WTC11 (cell line): ENCODE data around the gene CFAP299. TPM values are rescaled to one million over a fixed set of nuclear protein-coding genes. Genes with fewer than 3 reads are reported as not detected.

Experiments
- ATAC-seq: fragments of 200-7000 bp; cut with Tn5 transposase; 2 replicates; pipeline ENCODE4 v1.10.0; 2021; ENCODE audit warnings: mild to moderate bottlenecking, moderate library complexity
- CTCF ChIA-PET: fragments of 300-600 bp; sonication (Branson Sonifier 250); formaldehyde crosslinking; loops from one replicate; lab custom pipeline; 2021; ENCODE audit warnings: antibody characterized with exemption; lab: Charles Lee
- POLR2A ChIA-PET: fragments of 350-600 bp; sonication (Branson Sonifier 250); formaldehyde crosslinking; loops from one replicate; lab custom pipeline; 2021; ENCODE audit warnings: antibody characterized with exemption; lab: Charles Lee
- DNase-seq: peaks from one replicate; pipeline ENCODE4 v3.0.0; 2021; ENCODE audit warnings: low spot score
- H3K27ac Mint-ChIP-seq: 2 replicates; pipeline ENCODE4 v1.8.0; 2021; ENCODE audit warnings: mixed read lengths
- H3K27me3 Mint-ChIP-seq: 2 replicates; pipeline ENCODE4 v1.8.0; 2021; ENCODE audit warnings: low read depth, mild to moderate bottlenecking, moderate library complexity, mixed read lengths
- H3K36me3 Mint-ChIP-seq: 2 replicates; pipeline ENCODE4 v1.8.0; 2021; ENCODE audit warnings: mixed read lengths
- H3K4me1 Mint-ChIP-seq: 2 replicates; pipeline ENCODE4 v1.8.0; 2022; ENCODE audit warnings: mixed read lengths
- H3K4me3 Mint-ChIP-seq: 2 replicates; pipeline ENCODE4 v1.8.0; 2021; ENCODE audit warnings: mild to moderate bottlenecking, moderate library complexity, mixed read lengths
- H3K9me3 Mint-ChIP-seq: 2 replicates; pipeline ENCODE4 v1.8.0; 2021; ENCODE audit warnings: mixed read lengths
- CREM ChIP-seq: sonication (generic); formaldehyde crosslinking; IDR thresholded peaks from 2 replicates; pipeline ENCODE4 v1.8.1; 2022; ENCODE audit warnings: mild to moderate bottlenecking, missing genetic modification reagents, moderate library complexity
- EMX1 ChIP-seq: fragments of 250-450 bp; sonication (Bioruptor Pico); IDR thresholded peaks from 2 replicates; pipeline ENCODE4 v1.8.0; 2021; ENCODE audit warnings: mild to moderate bottlenecking
- ETV6 ChIP-seq: sonication (generic); formaldehyde crosslinking; IDR thresholded peaks from 2 replicates; pipeline ENCODE4 v1.8.1; 2022; ENCODE audit warnings: mild to moderate bottlenecking, missing genetic modification reagents
- FOXK1 ChIP-seq: sonication (generic); formaldehyde crosslinking; IDR thresholded peaks from 2 replicates; pipeline ENCODE4 v1.8.0; 2022; ENCODE audit warnings: mild to moderate bottlenecking, moderate library complexity, missing genetic modification reagents
- GRHL2 ChIP-seq: fragments of 250-450 bp; sonication (Bioruptor Pico); IDR thresholded peaks from 2 replicates; pipeline ENCODE4 v1.8.0; 2022; ENCODE audit warnings: mild to moderate bottlenecking, moderate library complexity; ENCODE audit not compliant: insufficient replicate concordance, severe bottlenecking
- IRF2 ChIP-seq: sonication (generic); formaldehyde crosslinking; IDR thresholded peaks from 2 replicates; pipeline ENCODE4 v1.8.0; 2022; ENCODE audit warnings: low read depth, missing genetic modification reagents, borderline replicate concordance
- NR2C2 ChIP-seq: sonication (generic); formaldehyde crosslinking; IDR thresholded peaks from 2 replicates; pipeline ENCODE4 v1.8.0; 2022; ENCODE audit warnings: mild to moderate bottlenecking, missing genetic modification reagents
- SOX15 ChIP-seq: fragments of 250-450 bp; sonication (Bioruptor Pico); IDR thresholded peaks from 2 replicates; pipeline ENCODE4 v1.9.0; 2021; ENCODE audit warnings: mild to moderate bottlenecking
- SP1 ChIP-seq: sonication (generic); formaldehyde crosslinking; conservative IDR thresholded peaks from 2 replicates; pipeline ENCODE4 v1.8.1; 2022; ENCODE audit warnings: missing genetic modification reagents
- ZNF219 ChIP-seq: sonication (generic); formaldehyde crosslinking; IDR thresholded peaks from 2 replicates; pipeline ENCODE4 v1.8.0; 2023; ENCODE audit warnings: missing genetic modification reagents, mild to moderate bottlenecking, borderline replicate concordance
- ZNF263 ChIP-seq: sonication (generic); formaldehyde crosslinking; IDR thresholded peaks from 2 replicates; pipeline ENCODE4 v1.8.1; 2022; ENCODE audit warnings: low read depth, mild to moderate bottlenecking, moderate library complexity, missing genetic modification reagents
- ZNF416 ChIP-seq: fragments of 250-450 bp; sonication (Bioruptor Pico); IDR thresholded peaks from 2 replicates; pipeline ENCODE4 v1.9.0; 2021; ENCODE audit warnings: mild to moderate bottlenecking, inconsistent platforms
- ZNF423 ChIP-seq: fragments of 250-450 bp; sonication (Bioruptor Pico); IDR thresholded peaks from 2 replicates; pipeline ENCODE4 v2.1.2; 2022; ENCODE audit warnings: mild to moderate bottlenecking, moderate library complexity
- total RNA-seq: library from RNA; stranded (reverse); gene quantifications from 3 replicates; pipeline ENCODE4 v1.2.3, GENCODE V29; 2021
- TF ChIP-seq, protein P1 (sequence below): sonication (generic); formaldehyde crosslinking; IDR thresholded peaks from 2 replicates; pipeline ENCODE4 v1.8.1; 2022; ENCODE audit warnings: mild to moderate bottlenecking, moderate library complexity, missing genetic modification reagents
- TF ChIP-seq, protein P2 (sequence below): sonication (generic); formaldehyde crosslinking; IDR thresholded peaks from 2 replicates; pipeline ENCODE4 v1.8.0; 2023; ENCODE audit warnings: mild to moderate bottlenecking, missing genetic modification reagents
- TF ChIP-seq, protein P3 (sequence below): fragments of 200-600 bp; IDR thresholded peaks from 2 replicates; pipeline ENCODE4 v1.8.0; 2022; ENCODE audit warnings: antibody characterized with exemption
- TF ChIP-seq, protein P4 (sequence below): fragments of 250-450 bp; sonication (Bioruptor Pico); IDR thresholded peaks from 2 replicates; pipeline ENCODE4 v1.9.0; 2021; ENCODE audit warnings: moderate library complexity, mild to moderate bottlenecking, inconsistent platforms, borderline replicate concordance
- TF ChIP-seq, protein P5 (sequence below): sonication (generic); formaldehyde crosslinking; IDR thresholded peaks from 2 replicates; pipeline ENCODE4 v1.8.1; 2023; ENCODE audit warnings: mild to moderate bottlenecking, missing genetic modification reagents
- TF ChIP-seq, protein P6 (sequence below): fragments of 250-450 bp; sonication (Bioruptor Pico); IDR thresholded peaks from 2 replicates; pipeline ENCODE4 v1.9.0; 2021; ENCODE audit warnings: mild to moderate bottlenecking

The CFAP299 gene
- total RNA-seq, 1 experiment from 2014 or later = not detected

DNA sequence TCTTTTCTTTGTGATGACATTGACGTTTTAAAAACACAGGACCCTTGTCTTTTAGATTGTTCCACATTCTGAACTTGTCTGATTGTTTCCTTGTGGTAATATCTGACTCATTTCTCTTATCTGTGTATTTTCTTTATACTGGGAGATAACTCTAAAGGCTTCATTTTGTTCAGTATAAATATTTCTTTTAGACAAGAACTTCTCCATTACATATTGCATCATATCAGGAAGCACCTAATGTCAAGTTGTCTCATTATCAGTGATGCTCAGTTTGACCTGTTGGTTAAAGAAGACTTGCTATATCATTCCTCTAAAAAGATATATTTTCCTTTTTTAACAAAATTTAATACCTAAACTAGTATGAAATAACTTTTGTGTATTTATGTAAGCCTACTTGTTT lies 542.7 kb downstream of the CFAP299 start:
- Mint-ChIP-seq H3K9me3 (no peaks in the 10 kb centered on the region), H3K4me3 (no peak overlapping the region), H3K27me3 (no peaks in the 10 kb centered on the region; the same call in 1 of the 2 replicates), H3K27ac (no peak overlapping the region), H3K36me3 (no peaks in the 10 kb centered on the region), H3K4me1 (peaks cover 5% of the 10 kb centered on the region)
- ATAC-seq = no peak
- ChIA-PET CTCF (no interaction called here), POLR2A (no interaction called here)
- DNase-seq = no peak
- TF ChIP-seq, protein P1, sequence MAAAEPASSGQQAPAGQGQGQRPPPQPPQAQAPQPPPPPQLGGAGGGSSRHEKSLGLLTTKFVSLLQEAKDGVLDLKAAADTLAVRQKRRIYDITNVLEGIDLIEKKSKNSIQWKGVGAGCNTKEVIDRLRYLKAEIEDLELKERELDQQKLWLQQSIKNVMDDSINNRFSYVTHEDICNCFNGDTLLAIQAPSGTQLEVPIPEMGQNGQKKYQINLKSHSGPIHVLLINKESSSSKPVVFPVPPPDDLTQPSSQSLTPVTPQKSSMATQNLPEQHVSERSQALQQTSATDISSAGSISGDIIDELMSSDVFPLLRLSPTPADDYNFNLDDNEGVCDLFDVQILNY (CRISPR knock-in tag) = no peak
- TF ChIP-seq ZNF219 = no peak

DNA sequence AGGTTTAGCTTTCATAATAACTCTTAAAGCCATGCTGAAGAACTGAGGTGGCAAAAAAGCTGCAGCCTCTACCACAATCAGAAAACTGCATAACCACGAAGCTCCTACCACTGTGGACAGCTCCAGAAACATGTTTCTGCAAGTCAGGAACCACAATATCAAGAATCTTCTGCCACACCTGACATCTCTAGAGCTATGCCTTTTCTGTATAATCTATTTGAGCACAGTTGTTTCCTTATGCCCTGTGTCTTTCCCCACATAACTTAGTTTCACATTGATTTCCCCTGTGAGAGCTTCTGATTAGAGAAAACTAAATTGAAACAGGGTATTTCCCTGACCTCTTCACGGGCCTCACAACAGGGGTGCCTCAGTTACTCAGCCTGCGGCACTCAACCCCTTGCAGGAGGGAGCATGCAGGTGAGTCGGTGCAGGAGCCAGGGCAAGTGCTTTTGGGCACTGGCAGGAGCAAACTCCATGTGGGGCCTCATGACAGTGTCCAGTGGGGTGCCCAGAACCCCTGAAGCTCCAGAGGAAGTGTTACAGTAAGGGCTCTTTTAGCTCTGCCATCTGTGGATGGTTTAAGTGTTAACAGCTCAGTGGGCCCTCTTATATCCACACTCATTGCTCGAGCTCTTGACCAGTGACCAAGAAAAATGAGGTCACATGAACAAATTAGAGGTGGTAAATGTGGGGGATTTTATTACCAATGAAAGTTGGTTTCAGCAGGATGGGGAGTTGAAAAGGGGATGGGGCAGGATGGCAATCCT lies 562.2 kb downstream of the CFAP299 start:
- H3K27me3 Mint-ChIP-seq = no peaks in the 10 kb centered on the region
- H3K4me1 Mint-ChIP-seq = no peaks in the 10 kb centered on the region
- no peak overlapping the region for H3K4me3 Mint-ChIP-seq
- CTCF ChIA-PET = no interaction called here
- peaks cover 5% of the 10 kb centered on the region; the same call in 1 of the 2 replicates for H3K9me3 Mint-ChIP-seq
- no peak overlapping the region for H3K27ac Mint-ChIP-seq
- POLR2A ChIA-PET = no interaction called here
- no peaks in the 10 kb centered on the region for H3K36me3 Mint-ChIP-seq
- DNase-seq = no peak
- TF ChIP-seq ZNF423 (CRISPR knock-in tag) (no peak), FOXK1 (CRISPR knock-in tag) (no peak), NR2C2 (CRISPR knock-in tag) (no peak), SOX15 (no peak), IRF2 (no peak), CREM (CRISPR knock-in tag) (no peak), ZNF263 (CRISPR knock-in tag) (no peak), EMX1 (CRISPR knock-in tag) (no peak), GRHL2 (CRISPR knock-in tag) (no peak), ZNF416 (no peak), ETV6 (CRISPR knock-in tag) (no peak), SP1 (no peak)
- TF ChIP-seq, protein P2, sequence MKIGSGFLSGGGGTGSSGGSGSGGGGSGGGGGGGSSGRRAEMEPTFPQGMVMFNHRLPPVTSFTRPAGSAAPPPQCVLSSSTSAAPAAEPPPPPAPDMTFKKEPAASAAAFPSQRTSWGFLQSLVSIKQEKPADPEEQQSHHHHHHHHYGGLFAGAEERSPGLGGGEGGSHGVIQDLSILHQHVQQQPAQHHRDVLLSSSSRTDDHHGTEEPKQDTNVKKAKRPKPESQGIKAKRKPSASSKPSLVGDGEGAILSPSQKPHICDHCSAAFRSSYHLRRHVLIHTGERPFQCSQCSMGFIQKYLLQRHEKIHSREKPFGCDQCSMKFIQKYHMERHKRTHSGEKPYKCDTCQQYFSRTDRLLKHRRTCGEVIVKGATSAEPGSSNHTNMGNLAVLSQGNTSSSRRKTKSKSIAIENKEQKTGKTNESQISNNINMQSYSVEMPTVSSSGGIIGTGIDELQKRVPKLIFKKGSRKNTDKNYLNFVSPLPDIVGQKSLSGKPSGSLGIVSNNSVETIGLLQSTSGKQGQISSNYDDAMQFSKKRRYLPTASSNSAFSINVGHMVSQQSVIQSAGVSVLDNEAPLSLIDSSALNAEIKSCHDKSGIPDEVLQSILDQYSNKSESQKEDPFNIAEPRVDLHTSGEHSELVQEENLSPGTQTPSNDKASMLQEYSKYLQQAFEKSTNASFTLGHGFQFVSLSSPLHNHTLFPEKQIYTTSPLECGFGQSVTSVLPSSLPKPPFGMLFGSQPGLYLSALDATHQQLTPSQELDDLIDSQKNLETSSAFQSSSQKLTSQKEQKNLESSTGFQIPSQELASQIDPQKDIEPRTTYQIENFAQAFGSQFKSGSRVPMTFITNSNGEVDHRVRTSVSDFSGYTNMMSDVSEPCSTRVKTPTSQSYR (CRISPR knock-in tag) = no peak
- TF ChIP-seq, protein P3, sequence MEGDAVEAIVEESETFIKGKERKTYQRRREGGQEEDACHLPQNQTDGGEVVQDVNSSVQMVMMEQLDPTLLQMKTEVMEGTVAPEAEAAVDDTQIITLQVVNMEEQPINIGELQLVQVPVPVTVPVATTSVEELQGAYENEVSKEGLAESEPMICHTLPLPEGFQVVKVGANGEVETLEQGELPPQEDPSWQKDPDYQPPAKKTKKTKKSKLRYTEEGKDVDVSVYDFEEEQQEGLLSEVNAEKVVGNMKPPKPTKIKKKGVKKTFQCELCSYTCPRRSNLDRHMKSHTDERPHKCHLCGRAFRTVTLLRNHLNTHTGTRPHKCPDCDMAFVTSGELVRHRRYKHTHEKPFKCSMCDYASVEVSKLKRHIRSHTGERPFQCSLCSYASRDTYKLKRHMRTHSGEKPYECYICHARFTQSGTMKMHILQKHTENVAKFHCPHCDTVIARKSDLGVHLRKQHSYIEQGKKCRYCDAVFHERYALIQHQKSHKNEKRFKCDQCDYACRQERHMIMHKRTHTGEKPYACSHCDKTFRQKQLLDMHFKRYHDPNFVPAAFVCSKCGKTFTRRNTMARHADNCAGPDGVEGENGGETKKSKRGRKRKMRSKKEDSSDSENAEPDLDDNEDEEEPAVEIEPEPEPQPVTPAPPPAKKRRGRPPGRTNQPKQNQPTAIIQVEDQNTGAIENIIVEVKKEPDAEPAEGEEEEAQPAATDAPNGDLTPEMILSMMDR = no peak
- TF ChIP-seq, protein P4, sequence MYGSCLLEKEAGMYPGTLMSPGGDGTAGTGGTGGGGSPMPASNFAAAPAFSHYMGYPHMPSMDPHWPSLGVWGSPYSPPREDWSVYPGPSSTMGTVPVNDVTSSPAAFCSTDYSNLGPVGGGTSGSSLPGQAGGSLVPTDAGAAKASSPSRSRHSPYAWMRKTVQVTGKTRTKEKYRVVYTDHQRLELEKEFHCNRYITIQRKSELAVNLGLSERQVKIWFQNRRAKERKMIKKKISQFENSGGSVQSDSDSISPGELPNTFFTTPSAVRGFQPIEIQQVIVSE (CRISPR knock-in tag) = no peak
- TF ChIP-seq, protein P5, sequence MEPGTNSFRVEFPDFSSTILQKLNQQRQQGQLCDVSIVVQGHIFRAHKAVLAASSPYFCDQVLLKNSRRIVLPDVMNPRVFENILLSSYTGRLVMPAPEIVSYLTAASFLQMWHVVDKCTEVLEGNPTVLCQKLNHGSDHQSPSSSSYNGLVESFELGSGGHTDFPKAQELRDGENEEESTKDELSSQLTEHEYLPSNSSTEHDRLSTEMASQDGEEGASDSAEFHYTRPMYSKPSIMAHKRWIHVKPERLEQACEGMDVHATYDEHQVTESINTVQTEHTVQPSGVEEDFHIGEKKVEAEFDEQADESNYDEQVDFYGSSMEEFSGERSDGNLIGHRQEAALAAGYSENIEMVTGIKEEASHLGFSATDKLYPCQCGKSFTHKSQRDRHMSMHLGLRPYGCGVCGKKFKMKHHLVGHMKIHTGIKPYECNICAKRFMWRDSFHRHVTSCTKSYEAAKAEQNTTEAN = no peak
- TF ChIP-seq, protein P6, sequence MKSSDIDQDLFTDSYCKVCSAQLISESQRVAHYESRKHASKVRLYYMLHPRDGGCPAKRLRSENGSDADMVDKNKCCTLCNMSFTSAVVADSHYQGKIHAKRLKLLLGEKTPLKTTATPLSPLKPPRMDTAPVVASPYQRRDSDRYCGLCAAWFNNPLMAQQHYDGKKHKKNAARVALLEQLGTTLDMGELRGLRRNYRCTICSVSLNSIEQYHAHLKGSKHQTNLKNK (CRISPR knock-in tag) = no peak
- TF ChIP-seq, all 79 proteins: peak for 0
- no peak for ATAC-seq
